ENCODE measurements around the gene ADAMTS6.

- TF ChIP-seq POLR2AphosphoS5 (IDR thresholded peaks at IDR 0.05; ENCODE audit: low read depth, low read length) (no peak), POLR2A (IDR thresholded peaks at IDR 0.05; ENCODE audit: low read depth, low read length) (no peak), TAF1 (IDR thresholded peaks at IDR 0.05; ENCODE audit: borderline replicate concordance, low read depth, low read length) (no peak)
Measured at GRCh38 chr5:65171645-65172044, 310.1 kb downstream of the ADAMTS6 start.

Data from GM12892 (cell line).